HG03354 (cell line): ENCODE measurements around the gene PGA3.
"Not testable (repeated sequence)": the region's sequence is repeated elsewhere in the genome, so short reads cannot be mapped to it uniquely, and the experiment has no call there.

ENCODE experiments used
- ATAC-seq: cut with Tn5 transposase; IDR thresholded peaks from one replicate; pipeline ENCODE4 v1.9.1; 2021; ENCODE audit warnings: mild to moderate bottlenecking; ENCODE audit not compliant: unreplicated experiment, poor library complexity, severe bottlenecking

The PGA3 gene

DNA sequence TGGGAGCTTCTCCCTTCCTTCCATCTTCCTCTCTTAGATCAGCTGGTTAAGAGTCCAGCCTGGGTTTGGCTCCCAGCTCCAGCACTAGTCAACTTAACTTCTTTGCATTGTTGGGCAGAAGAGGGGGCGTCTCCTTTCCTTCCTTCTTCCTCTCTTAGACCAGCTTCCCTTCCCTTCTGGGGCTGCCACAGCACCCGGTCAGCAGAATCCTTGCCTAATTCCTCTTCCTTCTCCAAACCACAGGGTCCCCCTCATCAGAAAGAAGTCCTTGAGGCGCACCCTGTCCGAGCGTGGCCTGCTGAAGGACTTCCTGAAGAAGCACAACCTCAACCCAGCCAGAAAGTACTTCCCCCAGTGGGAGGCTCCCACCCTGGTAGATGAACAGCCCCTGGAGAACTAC, 38.2 kb downstream of the PGA3 start:
- not testable (repeated sequence) for ATAC-seq

DNA sequence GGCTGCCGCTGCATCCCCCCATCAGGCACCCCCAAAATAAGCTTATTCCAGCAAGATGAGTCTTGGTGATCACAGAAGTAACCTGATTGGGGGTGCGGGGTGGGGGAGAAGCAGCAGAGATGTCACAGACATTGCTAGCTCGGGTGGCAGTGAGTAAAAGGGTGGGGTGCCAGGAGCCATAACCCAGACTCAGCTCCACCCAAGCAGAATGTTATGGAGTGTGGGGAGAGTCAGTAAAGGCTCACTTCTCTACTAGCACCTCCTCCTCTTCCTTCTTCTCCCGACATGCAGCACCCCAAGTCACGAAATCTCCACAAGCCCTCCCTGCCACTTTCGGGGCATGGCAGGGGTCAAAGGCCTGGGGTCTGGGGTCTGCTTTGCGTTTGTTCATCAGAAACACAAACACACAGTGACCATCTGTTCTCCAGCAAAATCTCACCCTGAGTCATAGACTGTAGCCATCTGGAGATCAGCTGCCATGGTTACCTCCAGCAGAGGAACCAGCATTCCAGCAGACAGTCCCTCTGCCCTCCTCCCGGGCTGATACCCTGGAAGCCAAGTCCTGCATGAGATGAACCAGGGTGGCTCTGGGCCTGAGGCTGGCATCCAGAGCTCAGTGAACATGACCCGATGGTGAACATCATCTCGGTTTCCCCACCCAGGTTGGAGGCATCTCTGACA, 42.1 kb downstream of the PGA3 start:
- ATAC-seq, result not testable (repeated sequence)

DNA sequence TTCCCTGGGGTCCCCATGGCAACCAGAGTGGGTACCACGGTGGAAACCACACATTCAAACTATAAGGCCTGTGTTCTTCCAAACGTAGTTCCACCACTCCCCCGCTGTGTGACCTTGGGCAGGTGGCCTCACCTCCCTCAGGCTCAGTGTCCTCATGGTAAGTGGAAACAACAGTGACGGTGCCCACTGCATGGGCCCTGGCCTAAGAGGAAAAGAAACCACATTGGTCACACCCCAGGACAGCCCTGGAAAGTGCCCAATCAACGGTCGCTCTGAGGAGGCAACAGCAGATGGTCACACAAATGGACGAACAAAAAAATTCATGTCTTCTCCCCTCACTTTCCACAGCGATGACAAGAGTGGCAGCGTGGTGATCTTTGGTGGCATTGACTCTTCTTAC, 44.8 kb downstream of the PGA3 start:
- ATAC-seq, result not testable (repeated sequence)

GRCh38 chr11:61249201-61249600, 45.9 kb downstream of the PGA3 start:
- ATAC-seq, result not testable (repeated sequence)

DNA sequence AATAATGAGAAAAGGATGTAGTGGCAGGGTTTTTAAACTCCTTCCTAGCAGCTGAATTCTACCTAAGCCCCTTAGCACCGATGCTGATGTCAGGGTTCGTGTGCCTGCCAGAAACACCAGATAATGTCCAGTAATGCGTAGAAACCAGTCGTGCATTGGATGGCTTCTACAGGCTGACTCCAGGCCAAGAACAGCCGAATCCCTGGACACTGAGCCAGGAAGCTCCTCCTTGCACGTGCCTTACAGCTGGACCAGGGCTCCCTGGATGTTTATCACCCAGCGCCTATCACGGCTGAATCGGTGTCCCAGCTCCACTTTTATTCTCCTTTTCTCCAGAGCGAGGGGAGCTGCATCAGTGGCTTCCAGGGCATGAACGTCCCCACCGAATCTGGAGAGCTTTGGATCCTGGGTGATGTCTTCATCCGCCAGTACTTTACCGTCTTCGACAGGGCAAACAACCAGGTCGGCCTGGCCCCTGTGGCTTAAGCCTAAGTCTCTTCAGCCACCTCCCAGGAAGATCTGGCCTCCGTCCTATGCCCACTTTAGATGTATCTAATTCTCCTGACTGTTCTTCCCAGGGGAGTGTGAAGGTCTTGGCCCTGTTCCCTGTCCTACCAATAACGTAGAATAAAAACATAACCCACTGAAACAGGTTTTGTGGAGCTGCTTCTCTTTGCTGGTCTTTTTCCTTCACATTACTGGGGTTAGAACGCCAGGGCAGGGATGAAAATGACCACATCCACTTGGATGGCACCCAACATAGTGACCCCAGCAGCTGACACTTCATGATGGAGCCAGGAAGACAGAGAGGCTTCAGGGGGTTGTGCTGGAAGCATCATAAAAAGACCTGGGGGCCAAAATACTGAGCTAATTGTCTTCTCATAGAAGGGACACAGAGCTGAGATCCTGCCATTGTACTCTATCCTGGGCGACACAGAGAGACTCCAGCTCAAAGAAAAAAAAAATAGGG, 47.8 kb downstream of the PGA3 start:
- not testable (repeated sequence) for ATAC-seq

DNA sequence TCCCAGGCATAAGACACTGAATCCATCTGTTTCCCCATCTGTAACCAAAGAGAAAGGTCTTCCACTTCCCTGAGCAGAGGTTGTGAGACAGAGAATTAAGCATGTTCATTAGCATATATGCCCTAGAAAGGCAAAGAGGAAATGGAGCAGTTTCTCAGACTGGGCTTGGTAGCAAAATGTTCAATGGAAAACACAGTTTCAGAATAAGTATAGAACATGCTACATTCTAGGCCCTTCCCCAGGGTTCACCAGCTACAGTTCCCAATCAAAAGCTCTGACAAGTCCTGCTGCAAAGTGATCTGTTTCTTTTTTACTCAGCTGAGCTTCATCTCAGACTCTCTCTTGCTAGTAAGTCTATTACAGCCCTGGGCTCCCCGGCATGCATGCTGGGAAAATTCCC, 49.0 kb downstream of the PGA3 start:
- not testable (repeated sequence) for ATAC-seq

DNA sequence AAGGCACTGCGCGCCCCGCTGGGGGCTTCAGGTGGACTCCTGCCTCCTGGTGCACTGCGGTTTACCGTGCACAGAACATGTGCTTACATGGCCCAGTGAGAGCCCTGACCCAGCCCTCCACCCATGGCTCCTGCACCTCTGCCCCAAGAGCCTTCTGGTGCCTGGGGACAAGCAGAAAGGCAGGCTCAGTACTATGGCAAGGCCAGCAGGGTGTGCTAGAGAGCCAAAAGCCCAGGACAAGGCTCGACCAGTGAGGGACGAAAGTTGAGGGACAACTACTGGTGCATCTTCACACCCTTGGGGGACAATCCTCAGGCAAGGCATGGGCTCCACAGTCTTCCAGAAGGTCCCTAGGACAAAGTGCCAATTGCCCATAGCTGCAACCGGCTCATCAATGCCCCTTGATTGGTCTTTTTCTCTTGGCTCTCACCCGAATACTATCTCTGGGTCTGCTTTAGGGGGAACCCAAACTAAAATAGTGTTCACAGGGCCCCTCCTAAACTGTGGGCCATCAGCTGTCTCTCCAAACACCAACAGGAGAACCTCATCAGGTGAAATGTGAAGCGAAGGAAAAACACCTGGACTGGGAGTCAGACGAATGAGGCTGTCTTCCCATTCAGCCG, 51.2 kb downstream of the PGA3 start:
- peak; percentile 75 for ATAC-seq

- no peak for ATAC-seq
These were observed 53.6 kb downstream of the PGA3 start for GRCh38 chr11:61256710-61257482.

- ATAC-seq, result no peak
These were observed 55.2 kb downstream of the PGA3 start for GRCh38 chr11:61258546-61258945.

- no peak for ATAC-seq
These were observed 56.0 kb downstream of the PGA3 start for GRCh38 chr11:61259363-61259762.
